ENCODE results near the gene VCAN.
"Not testable (repeated sequence)": the region's sequence is repeated elsewhere in the genome, so short reads cannot be mapped to it uniquely, and the experiment has no call there.

Gene VCAN

GRCh38 chr5:83471405-83472212 is at the start of gene VCAN:
Gene VCAN (plus strand): TSS chr5:83471744. CDS start chr5:83483519, 11,775 bp downstream.
- peak; percentile 61 to 73 (median 68) for DNase-seq

DNA sequence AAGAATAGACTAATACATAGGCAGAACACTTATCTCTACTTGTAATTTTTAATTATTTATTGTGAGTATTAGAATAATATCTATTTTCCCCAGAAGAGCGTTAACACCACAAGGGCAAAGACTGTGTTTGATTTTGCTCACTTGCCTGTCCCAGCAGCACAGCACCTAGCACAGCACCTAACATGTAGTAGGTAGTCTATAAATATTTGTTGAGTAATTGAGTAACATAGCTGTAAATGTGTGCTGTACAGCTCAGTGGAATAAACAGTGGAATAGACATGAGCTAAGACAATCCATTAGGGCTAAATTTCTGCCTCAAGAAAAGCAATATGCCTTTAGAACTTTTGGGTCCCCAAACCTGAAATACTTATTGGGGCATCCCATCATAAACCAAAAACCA is 49.3 kb upstream of the VCAN start:
- DNase-seq: no peak

DNA sequence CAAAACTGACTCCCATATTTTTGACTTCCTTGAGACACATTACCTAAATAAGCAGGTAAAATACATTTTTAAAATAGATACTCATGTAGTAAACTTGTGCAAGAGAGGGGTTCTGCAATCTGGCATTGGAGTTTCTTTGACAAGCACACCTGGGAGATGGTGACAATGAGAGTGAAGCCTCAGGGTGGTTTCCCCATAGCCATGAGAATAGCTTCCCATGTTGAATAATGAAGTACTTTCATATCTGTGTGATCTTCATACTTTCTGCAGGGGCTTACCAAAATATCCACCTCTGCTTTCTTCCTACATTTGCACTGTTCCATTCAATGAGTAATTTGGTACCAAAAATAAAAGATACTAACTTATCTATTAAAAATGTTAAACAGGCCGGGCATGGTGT is 44.7 kb upstream of the VCAN start:
- DNase-seq: no peak

DNA sequence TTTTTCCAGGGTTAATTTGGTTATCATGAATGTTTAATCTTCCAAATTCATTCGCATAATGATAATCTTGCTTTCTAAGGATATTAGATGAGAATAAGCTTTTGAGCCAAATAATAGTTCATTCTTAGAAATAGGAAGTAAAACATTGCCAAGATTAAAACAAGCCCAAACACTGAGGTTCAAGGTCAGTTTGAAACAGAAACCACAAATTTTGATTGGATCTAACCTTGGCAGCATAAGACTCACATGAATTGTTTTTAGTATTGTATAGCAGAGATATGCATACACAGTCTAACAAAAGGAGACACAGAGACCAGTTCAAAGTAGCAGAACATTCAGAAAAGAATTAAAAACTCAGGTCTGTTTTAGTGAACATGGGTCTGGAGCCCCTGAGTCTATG is 43.4 kb upstream of the VCAN start:
- no peak for DNase-seq

- no peak for DNase-seq
Observed at GRCh38 chr5:83428890-83429289, 42.7 kb upstream of the VCAN start.

DNA sequence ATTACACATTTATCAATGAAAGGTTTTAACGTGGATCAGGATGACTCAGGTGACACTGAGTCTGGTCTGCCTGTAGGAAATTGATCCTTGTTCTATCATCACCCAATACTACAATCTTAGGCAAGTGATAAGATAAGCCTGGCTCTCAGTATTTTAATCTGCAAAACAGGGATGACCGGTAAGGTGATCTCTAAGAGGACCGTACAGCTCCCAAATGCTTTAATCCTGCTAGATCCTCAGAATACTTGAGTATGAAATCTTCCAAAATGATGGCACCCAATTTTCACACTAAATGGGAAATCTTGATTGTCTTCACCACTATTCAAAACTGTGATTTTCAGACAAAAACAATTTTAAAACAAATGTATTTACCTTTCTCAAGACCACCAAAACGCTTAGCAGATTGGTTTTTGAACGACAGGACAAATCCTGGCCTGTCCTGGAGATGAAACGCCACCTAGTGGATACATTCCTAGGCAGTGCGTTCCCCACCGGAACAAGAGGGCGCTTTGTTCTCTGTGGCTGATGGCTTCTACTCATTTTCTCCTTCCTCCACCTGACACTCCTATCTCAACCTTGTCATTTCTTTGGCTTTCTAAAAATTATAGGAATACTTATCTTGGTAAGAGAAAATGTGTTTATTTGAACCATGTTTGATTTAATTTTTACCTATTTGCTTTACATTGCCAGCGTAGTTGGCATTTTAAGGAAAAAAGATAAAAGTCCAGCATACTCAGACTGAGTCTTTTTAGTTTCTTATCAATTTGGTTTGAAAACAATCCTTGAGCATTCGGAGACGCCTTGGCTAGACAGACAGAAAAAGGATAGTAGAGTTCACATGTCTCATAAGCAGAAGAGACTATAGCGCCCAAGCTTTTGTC is 41.2 kb upstream of the VCAN start:
- DNase-seq: peak; percentile 73 to 81 (median 81)

GRCh38 chr5:83433891-83434290 is 37.7 kb upstream of the VCAN start:
- DNase-seq: no peak

DNA sequence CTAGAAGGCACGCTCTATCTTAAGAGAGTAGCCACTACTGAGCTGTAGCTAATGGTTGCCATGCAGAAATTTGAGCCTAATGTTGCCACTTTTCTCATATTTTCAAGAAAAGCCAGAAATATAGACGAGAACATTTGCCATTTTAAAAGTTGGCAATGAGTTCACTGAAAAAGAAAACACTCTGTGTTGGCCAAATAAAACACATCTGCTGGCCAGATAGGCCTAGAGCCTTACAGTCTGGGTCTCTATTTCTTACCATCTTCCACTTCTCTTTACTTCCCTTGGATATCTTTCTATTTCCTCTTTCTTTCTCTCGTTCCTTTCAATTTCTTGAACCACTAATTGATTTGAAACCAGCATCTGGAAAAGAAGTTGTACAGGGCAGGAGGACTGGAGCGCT is 36.6 kb upstream of the VCAN start:
- DNase-seq: no peak

DNA sequence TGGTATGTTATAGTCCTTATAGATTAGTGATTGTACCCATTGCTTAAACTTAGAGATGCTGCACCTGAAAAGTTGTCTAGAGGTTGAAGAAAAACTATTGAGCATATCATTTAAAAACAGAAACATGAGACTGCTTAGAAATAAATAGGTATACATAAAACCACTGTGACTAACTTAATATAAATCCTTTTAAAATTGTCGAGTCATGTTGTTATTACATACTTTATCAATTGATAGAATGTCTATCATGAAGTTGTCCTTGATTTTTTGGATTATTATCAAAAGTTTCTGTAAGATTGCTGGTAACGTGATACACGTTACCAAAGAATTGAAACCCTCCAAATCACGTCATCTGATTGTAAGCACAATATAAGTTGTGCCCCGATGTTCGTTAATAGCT is 35.3 kb upstream of the VCAN start:
- no peak for DNase-seq

GRCh38 chr5:83437697-83438096 is 33.8 kb upstream of the VCAN start:
- not testable (repeated sequence) for DNase-seq

- DNase-seq: no peak
Observed at GRCh38 chr5:83440826-83441225, 30.7 kb upstream of the VCAN start.

GRCh38 chr5:83441747-83442146 is 29.8 kb upstream of the VCAN start:
- peak; percentile 30 to 50 (median 35) for DNase-seq

GRCh38 chr5:83443534-83443933 is 28.0 kb upstream of the VCAN start:
- no peak for DNase-seq

DNA sequence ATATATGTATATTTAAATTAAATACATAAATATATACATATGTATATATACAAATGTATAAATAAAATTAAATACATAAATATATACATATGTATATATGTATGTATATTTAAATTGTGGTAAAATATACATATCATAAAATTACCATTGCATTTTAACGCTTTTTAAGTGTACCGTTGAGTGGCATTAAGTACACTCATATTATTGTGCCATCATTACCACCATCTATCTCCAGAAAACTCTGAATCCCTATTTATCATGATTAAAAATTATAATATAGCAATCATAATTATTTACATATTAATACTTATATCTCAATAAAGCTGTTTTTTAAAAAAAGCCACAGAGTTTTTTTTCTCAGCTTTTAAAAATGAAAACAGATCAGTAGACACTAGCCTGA is 27.1 kb upstream of the VCAN start:
- no peak for DNase-seq

DNA sequence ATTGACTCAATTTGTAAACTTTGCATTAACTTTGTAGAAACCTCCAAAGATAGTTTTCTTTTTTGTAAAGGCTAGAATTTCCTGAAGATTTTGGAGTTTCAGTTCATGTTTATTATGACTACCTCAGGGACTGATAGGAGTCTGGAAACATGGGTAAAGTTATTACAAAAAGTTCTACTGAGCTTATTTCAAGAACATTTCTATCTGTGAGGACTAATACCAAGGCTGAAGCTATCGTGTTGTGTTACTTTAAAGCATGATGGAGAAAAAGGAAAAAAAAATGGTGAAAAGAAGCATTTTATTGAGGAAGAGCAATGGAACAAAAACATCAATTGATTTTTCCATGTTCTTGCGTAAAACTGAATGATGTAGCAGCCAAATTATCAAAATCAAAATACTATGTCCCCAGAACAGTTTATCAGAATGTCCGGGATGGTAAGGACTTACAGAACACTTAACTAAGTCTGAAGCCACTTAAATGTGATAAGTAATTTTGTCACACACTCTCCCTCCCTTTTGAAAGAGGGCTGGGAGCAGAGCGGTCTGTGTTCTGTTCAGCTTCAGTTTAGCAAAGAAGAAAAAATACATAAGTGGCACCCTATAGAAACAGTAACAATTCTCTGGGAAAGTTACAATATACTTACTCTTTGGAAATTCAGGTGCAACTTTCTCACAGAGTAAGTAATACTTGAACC is 25.1 kb upstream of the VCAN start:
- DNase-seq: no peak

GRCh38 chr5:83447533-83447932 is 24.0 kb upstream of the VCAN start:
- no peak for DNase-seq

- no peak for DNase-seq
Observed at GRCh38 chr5:83450183-83450966, 21.2 kb upstream of the VCAN start.

DNA sequence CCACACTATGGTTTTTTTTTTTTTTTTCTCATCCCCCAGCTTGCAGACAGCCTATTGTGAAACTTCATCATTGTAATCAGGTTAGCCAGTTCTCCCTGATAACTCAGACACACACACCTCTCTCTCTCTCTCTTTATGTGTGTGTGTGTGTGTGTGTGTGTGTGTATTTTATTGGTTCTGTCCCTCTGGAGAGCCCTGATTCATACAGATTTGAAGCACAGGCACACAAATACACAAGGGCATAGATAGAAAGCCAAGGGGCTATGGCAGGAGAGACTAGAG is 20.6 kb upstream of the VCAN start:
- no peak for DNase-seq

DNA sequence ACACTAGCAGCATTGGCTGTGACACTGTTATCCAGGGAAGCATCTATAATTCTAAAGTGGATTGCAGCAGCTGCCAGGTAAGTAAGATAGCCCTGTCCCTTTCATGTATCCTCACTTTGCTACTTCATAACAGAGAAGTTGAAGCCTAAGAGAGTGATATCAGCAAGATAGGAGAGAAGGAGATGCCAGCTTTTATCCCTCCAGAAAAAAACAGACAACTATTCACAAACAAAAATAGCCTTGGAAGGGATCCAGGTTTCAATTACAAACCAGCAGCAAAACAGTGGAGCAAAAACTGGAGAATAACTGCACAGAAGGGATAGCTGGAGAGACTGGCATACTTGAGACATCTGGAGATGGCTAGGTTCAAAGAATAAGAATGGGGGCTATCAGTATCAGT is 19.6 kb upstream of the VCAN start:
- DNase-seq: no peak

- no peak for DNase-seq
Observed at GRCh38 chr5:83453937-83454336, 17.6 kb upstream of the VCAN start.

DNA sequence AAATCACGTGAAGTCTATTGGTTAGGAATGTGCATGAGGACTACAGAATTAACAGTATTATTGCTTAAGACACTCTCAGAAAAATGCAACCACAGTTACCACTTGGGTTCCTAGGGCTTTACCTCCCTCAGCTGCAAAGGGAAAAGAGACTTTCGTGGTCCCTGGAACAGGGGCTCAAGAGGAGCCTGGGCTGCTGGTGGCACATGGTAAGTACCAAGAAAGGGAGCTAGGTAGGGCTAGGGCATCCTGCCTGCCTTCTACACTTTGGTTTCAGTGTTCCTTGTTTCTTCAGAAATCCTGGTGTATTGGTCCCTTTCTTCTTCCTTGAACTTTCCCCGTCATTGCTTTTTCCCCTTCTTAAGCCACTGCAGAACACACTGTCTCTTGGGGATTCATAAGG is 7.3 kb upstream of the VCAN start:
- DNase-seq: no peak

DNA sequence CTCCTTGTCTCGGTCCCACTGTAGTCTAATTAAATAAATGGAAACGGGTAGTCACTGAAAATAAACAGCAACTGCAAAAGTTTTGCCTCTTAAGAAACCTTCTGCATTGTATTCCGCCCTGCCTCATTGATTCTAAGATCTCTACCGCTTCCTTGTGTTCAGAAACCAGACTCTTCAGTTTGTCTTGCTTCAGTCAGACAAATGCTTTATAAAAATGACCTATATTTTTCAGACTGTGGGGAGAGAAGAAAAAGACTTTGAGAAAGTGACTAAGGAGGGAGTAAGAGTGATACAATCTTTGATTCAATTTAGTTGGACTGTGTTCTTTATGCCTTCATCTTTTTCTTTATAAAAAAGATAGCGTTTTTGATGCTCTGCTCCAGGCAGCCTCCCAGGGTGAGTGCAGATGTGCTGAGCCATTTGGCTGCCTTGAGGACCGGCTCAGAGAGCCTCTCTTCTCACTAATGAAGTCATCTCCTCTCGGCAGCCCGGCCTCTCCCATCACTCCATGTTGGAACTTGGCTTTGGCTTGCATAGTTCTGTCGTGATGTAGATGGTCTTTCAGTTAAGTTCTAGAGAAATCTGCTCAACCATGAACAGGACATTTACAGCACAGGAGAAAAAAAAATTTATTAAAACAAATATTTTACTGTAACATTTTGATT is 4.0 kb upstream of the VCAN start:
- no peak for DNase-seq

All from suppressor macrophage treated with lipopolysaccharide for 1 hour (primary cell).